CD4-positive, alpha-beta T cell treated with Interleukin-17A for 1 hour (primary cell): ENCODE data around the gene RAX2.
"Not testable (repeated sequence)": the region's sequence is repeated elsewhere in the genome, so short reads cannot be mapped to it uniquely, and the experiment has no call there.

Source experiments
- DNase-seq: peaks from one replicate; pipeline ENCODE4 v3.0.0-alpha.2; 2020

The RAX2 gene

DNA sequence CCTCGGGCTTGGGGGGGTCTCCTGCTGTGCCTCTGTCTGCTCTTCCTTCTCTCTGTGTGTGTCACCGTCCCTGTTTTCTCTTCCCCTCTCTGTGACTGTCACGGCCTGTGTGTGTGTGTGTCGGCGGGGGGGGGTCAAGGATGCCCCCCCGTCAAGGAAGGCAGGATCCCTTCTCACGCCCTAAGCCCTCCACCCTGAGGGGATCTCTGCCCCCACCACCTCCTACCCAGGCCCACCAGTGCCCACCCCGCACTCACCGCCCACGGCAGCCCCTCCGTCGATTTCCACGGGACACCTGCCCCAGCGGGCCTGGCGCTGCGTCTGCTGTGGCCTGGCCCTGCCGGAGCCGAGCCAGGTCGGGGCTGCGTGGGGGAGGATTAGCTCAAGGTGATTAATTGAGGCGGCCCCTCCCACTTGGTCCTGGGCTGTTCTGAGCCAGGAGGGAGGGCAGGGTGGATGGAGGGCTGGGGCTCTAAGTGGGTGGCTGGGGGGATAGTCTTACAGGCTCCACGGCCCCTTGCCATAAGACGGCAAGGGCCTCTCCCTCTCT, at the start of gene RAX2:
Gene RAX2 (minus strand): TSS at position 323 of the 550 bp plus-strand sequence. CDS start 486 bp downstream, outside the sequence.
- no peak for DNase-seq

GRCh38 chr19:3821156-3821555, 49.1 kb upstream of the RAX2 start:
- no peak for DNase-seq

DNA sequence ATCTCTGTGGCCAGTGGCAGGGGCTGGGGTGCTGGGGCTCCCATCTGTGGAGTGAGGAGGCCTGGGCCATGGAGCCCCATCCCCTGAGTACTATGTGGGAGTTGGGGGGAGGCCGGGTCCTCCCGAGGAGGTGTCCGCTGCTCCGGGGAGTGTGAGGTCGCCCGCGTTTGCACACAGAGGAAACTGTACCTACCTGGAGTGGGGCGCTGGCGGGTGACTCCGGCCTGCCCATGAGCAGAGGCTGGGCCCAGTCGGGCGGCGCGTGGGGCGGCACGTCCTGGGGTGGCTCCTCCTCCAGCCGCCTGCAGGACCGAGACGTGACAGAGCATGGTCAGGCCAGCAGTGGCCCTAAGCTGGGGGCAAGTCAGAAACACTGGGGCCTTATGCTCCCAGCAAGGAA, 48.0 kb upstream of the RAX2 start:
- DNase-seq, result no peak

DNA sequence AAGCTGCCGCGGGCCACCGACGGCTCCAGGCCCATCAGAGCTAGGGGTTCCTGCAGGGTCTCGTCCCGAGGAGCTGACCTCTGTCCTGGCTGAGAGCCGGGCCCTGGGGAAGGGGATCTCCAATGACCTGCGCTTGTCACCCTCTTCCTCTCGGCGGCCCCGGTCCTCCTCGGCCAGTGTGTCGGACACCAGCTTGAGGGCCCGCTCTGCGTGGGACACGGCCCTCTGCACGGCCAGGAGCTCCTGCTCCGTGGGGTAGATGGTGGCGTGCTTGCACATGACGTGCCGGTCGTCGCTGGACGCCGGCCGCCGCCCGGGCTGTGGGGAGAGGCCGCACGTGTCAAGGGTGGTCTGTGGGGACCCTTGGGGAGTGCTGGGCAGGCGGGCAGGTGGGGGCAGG, 46.9 kb upstream of the RAX2 start:
- DNase-seq, result no peak

DNA sequence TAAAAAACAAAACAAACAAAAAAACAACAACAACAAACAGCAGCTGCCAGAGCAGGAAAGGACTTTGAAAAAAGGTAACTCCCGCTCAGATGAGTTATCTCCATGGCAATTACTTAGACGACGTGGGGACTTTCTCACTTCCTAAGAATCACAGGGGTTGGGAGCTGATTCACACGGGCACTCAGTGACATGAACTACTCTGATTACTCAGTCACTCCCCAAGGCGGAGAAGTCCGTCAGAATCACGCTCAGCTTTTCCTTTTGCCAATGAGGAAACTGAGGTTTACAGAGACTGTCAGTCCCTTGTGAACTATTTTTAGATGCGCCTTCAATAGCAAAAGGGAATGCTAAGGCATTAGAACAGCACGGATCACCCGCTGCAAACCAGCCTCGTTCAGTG, 46.4 kb upstream of the RAX2 start:
- no peak for DNase-seq

DNA sequence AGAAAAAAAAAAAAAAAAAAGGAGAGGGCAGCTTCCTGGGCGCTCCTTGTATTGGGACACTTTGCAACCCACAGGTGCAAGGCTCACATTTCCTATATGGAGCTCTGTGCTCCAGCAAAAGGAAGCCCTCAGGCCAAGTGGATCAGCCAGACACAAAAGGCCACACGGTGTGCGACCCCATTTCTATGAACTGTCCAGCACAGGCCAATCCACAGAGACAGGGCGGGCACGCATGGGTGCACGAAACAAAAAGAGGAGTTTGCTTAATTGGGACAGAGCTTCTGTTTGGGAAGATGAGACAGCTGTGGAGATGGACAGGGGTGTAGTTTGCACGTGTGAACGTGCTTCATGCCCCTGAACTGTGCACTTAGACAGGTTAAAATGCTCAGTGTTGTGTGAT, 45.7 kb upstream of the RAX2 start:
- no peak for DNase-seq

DNA sequence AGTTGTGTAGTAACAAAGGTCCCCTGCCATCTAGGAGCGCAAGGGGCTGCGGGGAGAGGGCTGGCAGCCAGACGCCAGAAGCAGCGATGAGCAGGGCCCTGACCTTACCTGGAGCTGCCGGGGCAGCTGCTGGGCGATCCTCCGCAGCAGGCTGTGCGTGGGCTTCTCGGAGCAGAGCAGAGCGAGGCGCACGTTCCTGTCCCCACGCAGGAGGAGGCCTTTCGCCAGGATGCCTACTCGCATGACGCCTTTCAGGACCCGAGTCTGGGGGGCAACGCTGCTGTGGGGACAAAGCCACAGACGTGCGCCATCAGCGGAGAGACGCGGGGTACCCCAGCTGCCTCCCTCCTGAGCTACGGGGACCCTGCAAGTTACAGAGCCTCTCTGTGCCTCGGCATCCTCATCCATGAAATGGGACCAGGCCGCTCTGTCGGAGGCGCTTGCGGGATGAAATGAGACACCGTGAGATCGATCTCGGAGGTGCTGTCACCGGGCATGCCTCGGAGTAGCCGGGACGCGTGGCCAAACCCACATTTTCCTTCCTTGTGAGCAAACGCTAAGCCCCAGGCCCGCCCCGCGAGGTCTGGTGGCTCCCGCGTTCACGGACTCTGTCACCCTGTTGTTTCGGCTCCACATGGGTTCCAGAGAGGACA, 44.7 kb upstream of the RAX2 start:
- no peak for DNase-seq

- not testable (repeated sequence) for DNase-seq
These were observed 44.1 kb upstream of the RAX2 start for GRCh38 chr19:3816148-3816547.

DNA sequence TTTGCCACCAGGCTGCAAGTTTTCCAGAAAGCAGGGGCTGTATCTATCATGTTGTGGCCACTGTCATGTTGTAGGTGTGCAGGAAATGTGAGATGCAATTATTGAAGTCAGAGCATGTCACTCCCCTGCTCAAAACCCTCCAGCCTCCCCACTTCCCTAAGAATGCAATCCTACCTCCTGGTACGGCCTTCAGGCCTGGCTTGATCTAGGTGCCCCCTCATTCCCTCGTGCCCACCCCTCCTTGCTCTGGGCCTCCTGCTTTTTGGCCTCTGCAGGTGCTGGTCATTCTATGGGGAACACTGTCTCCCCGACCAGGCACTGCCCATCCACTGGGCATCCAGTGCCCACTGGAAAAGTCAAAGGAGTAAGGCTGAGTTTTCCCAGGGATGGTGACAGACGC, 42.6 kb upstream of the RAX2 start:
- DNase-seq, result no peak

- DNase-seq, result peak; percentile 41
These were observed 41.7 kb upstream of the RAX2 start for GRCh38 chr19:3813473-3814392.

GRCh38 chr19:3810708-3811355, 38.8 kb upstream of the RAX2 start:
- DNase-seq, result no peak

- no peak for DNase-seq
These were observed 38.1 kb upstream of the RAX2 start for GRCh38 chr19:3809881-3810707.

DNA sequence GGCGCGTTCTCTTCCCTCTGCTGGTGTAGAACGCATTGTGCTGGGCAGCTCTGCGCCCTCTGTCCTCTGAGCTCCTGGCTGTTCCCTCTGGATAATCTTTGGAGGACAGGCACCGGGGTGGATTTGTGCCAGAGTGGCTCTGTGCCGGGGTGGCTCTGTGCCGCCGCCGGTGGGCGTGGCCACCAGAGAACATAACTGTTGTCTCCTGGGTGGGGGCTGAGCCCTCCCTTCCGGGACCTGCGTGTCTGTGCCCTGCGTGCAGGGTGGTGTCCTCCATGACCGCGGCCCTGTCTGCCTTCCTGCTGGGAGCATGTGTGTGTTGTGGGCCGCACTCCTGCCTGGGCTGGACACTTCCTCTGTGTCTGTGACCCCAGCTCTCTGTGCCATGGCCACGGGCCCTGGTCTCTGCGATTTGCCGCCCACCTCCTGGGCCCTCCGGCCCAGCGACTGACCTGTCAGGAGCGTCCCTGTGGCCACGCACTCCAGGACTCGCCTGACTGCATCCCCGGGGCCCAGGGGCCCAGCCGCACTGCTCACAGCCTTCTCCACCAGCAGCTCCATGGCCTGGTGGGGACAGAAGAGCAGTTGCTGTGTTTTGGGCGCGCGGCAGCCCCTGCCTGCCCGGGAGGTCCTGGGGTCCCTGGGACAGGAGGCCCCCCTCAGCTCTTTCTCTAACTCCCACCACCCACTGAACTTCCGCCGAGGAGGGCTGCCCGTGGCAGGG, 36.6 kb upstream of the RAX2 start:
- no peak for DNase-seq

- no peak for DNase-seq
These were observed 35.7 kb upstream of the RAX2 start for GRCh38 chr19:3807574-3808354.

DNA sequence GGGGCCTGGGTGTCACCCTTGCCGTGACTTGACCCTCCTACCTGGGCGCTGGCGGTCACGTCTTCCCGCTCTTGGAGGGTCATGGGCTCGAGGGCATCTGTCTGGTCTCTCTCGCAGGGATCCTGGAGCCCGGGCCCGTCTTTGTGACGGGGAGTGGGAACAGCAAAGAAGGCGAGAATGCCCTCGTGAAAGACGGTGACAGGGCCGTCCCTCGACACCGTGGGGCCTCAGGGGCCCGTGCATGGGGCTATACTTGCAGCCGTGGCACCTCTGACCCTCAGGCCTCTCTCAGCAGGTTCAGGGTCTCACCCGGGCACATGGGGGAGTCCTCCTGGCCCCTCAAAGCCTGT, 35.1 kb upstream of the RAX2 start:
- DNase-seq, result no peak

DNA sequence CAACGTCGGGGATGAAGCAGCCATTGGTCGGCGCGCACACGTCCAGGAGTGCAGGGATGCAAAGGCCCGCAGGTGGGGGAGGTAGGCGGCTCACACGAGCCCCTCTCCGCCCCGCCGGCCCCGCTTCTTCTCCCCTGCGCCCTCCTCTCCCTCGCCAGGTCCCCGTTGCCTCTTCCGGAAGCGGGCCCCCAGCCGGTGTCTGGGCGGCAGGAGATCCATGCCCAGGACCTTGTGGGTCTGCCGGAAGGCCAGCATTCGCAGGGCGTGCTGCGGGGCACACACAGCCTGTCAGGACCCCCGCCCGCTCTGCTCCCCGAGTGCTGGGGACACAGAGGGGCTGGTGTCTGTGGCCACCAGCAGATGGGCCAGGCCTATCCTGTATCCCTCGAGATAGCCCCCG, 33.8 kb upstream of the RAX2 start:
- DNase-seq, result no peak

GRCh38 chr19:3804429-3804828, 32.4 kb upstream of the RAX2 start:
- DNase-seq, result no peak

DNA sequence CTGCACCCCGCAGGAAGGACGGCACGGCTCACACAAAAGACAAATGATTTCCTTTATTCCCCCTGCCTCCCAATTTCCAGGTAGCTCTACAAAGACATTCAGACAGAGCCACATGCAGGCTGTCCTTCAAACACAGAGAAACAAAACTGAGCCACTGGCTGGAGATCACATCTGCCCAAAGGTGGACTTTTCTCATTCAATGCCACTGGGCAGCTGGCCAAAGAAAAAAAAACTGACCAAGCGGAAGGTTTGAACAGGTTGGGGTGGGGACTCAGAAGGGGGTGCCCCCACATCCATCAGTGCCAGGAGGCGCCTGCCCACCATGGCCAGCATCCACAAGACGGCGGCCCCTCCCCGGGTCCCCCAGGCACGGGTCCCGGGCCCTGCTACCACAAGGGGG, 32.0 kb upstream of the RAX2 start:
- DNase-seq, result no peak

DNA sequence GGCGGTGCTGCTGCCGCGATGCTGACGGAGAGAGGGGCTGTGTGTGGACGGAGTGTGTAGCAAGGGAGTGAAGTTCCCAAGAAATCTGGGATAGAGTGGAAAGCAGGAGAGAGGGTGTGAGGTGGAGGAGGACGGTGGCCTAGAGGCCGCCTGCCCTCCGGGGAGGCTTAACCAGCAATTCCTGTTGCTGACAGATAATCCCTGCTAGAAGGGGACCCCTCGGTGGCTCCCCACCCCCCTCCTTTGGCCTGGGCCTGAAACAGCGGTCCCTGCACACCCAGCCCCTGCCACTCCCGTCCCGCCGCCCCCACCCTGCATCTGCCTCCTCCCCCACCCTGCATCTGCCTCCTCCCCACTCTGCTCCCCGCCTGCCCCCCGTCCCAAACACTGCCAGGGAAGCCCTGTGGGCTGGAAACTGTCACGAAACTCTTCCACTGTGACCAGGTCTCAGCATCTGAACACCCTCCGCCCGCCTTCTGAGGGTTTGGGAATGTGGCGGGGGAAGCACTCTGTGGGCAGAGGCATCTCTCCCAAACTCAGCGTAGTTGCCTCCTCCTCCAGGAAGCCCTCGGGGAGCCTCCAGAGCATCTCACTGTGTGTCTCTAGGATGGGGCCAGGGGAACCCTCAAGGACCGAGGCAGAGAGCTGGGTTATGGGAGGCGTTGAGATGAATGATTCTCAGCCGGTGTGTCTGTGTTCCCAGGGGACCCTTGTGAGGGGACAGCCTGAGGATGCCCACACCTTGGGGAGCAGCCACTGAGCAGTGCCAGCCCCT, 31.3 kb upstream of the RAX2 start:
- DNase-seq, result no peak

DNA sequence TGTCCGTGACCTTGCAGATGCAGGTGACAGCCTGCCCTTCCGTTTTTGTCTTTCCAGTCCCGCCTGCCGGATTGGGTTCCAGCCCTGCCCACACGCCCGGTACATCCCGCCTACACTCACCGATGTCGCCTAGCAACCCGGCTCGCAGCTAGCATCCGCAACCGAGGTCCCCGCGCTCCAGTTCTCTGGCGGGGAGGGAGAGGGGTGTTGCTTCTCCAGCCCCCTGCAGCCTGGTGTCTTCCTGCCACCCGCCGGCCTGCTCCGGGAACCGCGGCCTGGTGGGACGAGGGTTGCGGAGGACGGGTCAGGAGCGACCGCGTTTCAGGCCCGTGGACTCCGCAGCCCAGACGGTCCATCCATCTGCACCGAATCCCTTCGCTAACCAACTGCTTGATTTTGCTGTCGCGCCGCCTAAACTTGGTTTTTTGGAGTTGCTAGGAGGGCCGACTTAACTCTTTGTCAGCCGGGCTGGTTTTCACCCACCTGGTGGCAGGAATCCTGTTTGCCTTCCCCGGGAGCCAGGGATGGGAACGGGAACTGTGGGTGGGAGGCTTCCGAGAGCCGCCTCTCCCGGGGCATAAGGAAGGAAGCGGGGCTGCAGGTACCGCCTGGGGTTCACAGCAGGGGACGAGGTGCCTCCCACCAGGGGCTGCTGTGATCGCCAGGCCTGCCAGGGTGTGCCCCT, 29.5 kb upstream of the RAX2 start:
- DNase-seq, result peak; percentile 72
